Endodermal cell (in vitro differentiated cells): Measurements from ENCODE around the gene SIX2. TPM values are rescaled to one million over a fixed set of nuclear protein-coding genes. Genes with fewer than 3 reads are reported as not detected.

ENCODE experiments used
- DNase-seq: peaks from one replicate; pipeline ENCODE4 v3.0.0-alpha.2; 2017
- H3K27ac ChIP-seq: 2 replicates; pipeline ENCODE4 v1.5.1; 2013; ENCODE audit warnings: mild to moderate bottlenecking, low read depth, low read length, moderate library complexity
- H3K27me3 ChIP-seq: 2 replicates; pipeline ENCODE4 v1.6.1; 2013; ENCODE audit warnings: mild to moderate bottlenecking, low read length, moderate library complexity; ENCODE audit not compliant: insufficient read depth, control insufficient read depth, poor library complexity, severe bottlenecking
- H3K36me3 ChIP-seq: 2 replicates; pipeline ENCODE4 v1.7.0; 2013; ENCODE audit warnings: mild to moderate bottlenecking, low read length, moderate library complexity; ENCODE audit not compliant: control insufficient read depth, insufficient read depth
- H3K4me1 ChIP-seq: one replicate; pipeline ENCODE4 v1.7.0; 2013; ENCODE audit warnings: low read length; ENCODE audit not compliant: control insufficient read depth, insufficient read depth
- H3K4me3 ChIP-seq: 2 replicates; pipeline ENCODE4 v1.5.1; 2013; ENCODE audit warnings: mild to moderate bottlenecking, low read length, moderate library complexity
- H3K9ac ChIP-seq: 2 replicates; pipeline ENCODE4 v1.6.1; 2013; ENCODE audit warnings: mild to moderate bottlenecking, low read length, moderate library complexity; ENCODE audit not compliant: poor library complexity, severe bottlenecking; ENCODE audit errors: extremely low read depth
- H3K9me3 ChIP-seq: 2 replicates; pipeline ENCODE4 v1.6.1; 2013; ENCODE audit warnings: mild to moderate bottlenecking, low read length, moderate library complexity; ENCODE audit not compliant: control insufficient read depth
- H3K27ac Mint-ChIP-seq: 2 replicates; pipeline ENCODE4 v1.8.0; 2020; ENCODE audit warnings: mixed read lengths
- H3K27me3 Mint-ChIP-seq: 2 replicates; pipeline ENCODE4 v1.8.0; 2021; ENCODE audit warnings: mild to moderate bottlenecking, mixed read lengths; ENCODE audit not compliant: insufficient read depth
- H3K36me3 Mint-ChIP-seq: 2 replicates; pipeline ENCODE4 v1.8.0; 2020; ENCODE audit warnings: low read depth, mixed read lengths
- H3K4me1 Mint-ChIP-seq: 2 replicates; pipeline ENCODE4 v1.8.0; 2020; ENCODE audit warnings: mixed read lengths
- H3K4me3 Mint-ChIP-seq: 2 replicates; pipeline ENCODE4 v1.8.0; 2020; ENCODE audit warnings: mild to moderate bottlenecking, moderate library complexity, mixed read lengths
- H3K9me3 Mint-ChIP-seq: 2 replicates; pipeline ENCODE4 v1.8.0; 2020; ENCODE audit warnings: mild to moderate bottlenecking, mixed read lengths
- WGBS, 2 experiments: methylation state at CpG; one replicate each; pipeline versions ENCODE4 v1.1.5 to v1.1.7; 2013; ENCODE audit warnings: missing lambda C conversion rate in 2 of 2, mixed read lengths in 1 of 2; ENCODE audit not compliant: insufficient coverage in 1 of 2, insufficient read length in 1 of 2; 5-methylcytosine and 5-hydroxymethylcytosine counted together
- total RNA-seq, 2 donors: library from RNA; stranded (reverse); fragmentation: NEBNext Ultra II Directional in 1 of 2; extraction: Animal tissue kit (Norgen Biotek cat#: 25700) in 1 of 2; gene quantifications; 2 replicates in 1 of 2; 3 replicates in 1 of 2; pipeline ENCODE4 v1.2.1, GENCODE V29; 2021
- TF ChIP-seq, protein P1 (sequence below): fragments of 200-600 bp; sonication (generic); conservative IDR thresholded peaks from 2 replicates; pipeline ENCODE4 v1.5.0; 2021; ENCODE audit warnings: antibody characterized with exemption, mild to moderate bottlenecking

The SIX2 gene
- total RNA-seq, 2 donors from 2014 or later: not detected

DNA sequence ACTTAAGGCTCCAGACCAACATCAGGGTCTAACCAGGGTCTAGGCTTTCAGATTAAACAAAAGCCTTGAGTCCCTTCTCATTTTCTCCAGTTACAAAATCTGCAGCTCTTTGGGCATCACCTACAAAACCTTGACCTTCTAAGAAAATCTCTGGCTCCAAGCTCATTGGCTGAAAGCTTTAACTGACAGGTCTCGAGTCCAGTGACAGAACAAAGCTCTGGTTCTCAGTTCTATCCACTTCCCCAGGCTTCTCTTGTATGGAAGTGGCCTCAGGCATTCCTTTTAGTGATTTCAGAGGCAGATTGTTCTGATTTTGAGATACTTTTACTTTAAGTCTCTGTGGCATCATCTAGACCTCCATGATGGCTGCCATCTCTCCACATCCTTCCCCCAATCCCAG, 11.3 kb downstream of the SIX2 start:
- Histone ChIP-seq H3K4me3 (no peak overlapping the region), H3K9ac (no peak overlapping the region), H3K9me3 (no peaks in the 10 kb centered on the region), H3K4me1 (no peaks in the 10 kb centered on the region), H3K27me3 (peaks cover 99% of the 10 kb centered on the region), H3K36me3 (no peaks in the 10 kb centered on the region), H3K27ac (no peak overlapping the region)
- no peak overlapping the region for H3K4me3 Mint-ChIP-seq
- no peak overlapping the region for H3K27ac Mint-ChIP-seq
- WGBS, 2 experiments: 89 to 100% methylated on average over 1 of the region's 1 CpG
- H3K36me3 Mint-ChIP-seq: no peaks in the 10 kb centered on the region
- TF ChIP-seq, protein P1, sequence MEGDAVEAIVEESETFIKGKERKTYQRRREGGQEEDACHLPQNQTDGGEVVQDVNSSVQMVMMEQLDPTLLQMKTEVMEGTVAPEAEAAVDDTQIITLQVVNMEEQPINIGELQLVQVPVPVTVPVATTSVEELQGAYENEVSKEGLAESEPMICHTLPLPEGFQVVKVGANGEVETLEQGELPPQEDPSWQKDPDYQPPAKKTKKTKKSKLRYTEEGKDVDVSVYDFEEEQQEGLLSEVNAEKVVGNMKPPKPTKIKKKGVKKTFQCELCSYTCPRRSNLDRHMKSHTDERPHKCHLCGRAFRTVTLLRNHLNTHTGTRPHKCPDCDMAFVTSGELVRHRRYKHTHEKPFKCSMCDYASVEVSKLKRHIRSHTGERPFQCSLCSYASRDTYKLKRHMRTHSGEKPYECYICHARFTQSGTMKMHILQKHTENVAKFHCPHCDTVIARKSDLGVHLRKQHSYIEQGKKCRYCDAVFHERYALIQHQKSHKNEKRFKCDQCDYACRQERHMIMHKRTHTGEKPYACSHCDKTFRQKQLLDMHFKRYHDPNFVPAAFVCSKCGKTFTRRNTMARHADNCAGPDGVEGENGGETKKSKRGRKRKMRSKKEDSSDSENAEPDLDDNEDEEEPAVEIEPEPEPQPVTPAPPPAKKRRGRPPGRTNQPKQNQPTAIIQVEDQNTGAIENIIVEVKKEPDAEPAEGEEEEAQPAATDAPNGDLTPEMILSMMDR: no peak
- DNase-seq: no peak
- H3K27me3 Mint-ChIP-seq: peaks cover 97% of the 10 kb centered on the region
- no peaks in the 10 kb centered on the region for H3K9me3 Mint-ChIP-seq
- peaks cover 9% of the 10 kb centered on the region for H3K4me1 Mint-ChIP-seq

DNA sequence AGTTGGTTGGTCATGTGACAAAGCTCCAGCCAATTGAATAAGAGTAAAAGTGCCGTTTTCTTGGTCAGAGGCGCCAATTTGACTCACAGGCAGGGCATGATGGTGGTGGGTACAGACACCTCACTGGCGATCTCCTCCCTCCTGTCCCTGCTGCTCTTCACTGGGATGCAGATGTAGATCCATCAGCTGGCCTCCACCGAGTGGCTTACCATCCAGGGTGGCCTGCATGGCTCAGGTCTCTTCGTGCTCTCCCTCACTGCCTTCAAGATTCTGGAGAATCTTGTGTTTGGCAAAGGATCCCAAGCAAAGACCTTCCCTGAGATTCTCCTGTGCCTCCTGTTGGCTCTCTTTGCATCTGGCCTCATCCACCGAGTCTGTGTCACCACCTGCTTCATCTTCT, 12.9 kb downstream of the SIX2 start:
- H3K4me3 ChIP-seq: no peak overlapping the region
- H3K27ac ChIP-seq: no peak overlapping the region
- WGBS, 2 experiments: 88 to 100% methylated on average over 5 to 6 of the region's 6 CpGs
- H3K27me3 ChIP-seq: peaks cover 95% of the 10 kb centered on the region
- no peak overlapping the region for H3K4me3 Mint-ChIP-seq
- no peaks in the 10 kb centered on the region for H3K36me3 Mint-ChIP-seq
- H3K27ac Mint-ChIP-seq: no peak overlapping the region
- DNase-seq: no peak
- peaks cover 4% of the 10 kb centered on the region for H3K9me3 ChIP-seq
- TF ChIP-seq, protein P1: no peak
- H3K9ac ChIP-seq: no peak overlapping the region
- no peaks in the 10 kb centered on the region for H3K4me1 ChIP-seq
- peaks cover 6% of the 10 kb centered on the region for H3K9me3 Mint-ChIP-seq
- peaks cover under 1% of the 10 kb centered on the region for H3K4me1 Mint-ChIP-seq
- peaks cover 92% of the 10 kb centered on the region for H3K27me3 Mint-ChIP-seq
- H3K36me3 ChIP-seq: no peaks in the 10 kb centered on the region

DNA sequence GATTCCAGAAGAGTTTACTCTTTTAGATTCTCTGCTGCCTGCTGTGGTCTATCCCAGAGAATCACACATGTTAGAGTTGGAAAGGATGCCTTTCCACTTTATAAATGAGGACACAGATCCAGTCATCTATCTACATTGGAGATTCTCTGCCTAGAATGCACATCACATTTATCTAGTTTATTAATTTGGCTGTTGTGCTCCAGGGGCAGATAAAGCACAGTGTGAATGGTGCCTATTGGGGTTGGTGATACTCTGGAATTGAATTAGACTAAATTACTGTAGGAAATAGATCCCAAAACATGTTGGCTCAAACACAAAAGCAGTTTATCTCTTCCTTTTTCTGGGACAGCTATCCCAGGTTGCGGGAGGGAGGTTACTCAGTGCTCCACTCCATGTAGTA, 14.9 kb downstream of the SIX2 start:
- Mint-ChIP-seq H3K27ac (no peak overlapping the region), H3K9me3 (peaks cover 6% of the 10 kb centered on the region), H3K27me3 (peaks cover 92% of the 10 kb centered on the region), H3K36me3 (no peaks in the 10 kb centered on the region), H3K4me3 (no peak overlapping the region), H3K4me1 (no peaks in the 10 kb centered on the region)
- Histone ChIP-seq H3K4me1 (no peaks in the 10 kb centered on the region), H3K36me3 (no peaks in the 10 kb centered on the region), H3K4me3 (no peak overlapping the region), H3K9me3 (peaks cover 4% of the 10 kb centered on the region), H3K9ac (no peak overlapping the region), H3K27ac (no peak overlapping the region), H3K27me3 (peaks cover 86% of the 10 kb centered on the region)
- DNase-seq: no peak
- 90% methylated on average over 1 of the region's 1 CpG; no CpG with 5 or more reads in 1 of the 2 experiments for WGBS, 2 experiments
- TF ChIP-seq, protein P1: no peak
